ENCODE measurements around the gene SPIRE2. TPM values are rescaled to one million over a fixed set of nuclear protein-coding genes. Genes with fewer than 3 reads are reported as not detected.
A peak's percentile ranks its signal among the peaks of the same experiment; 100 is the strongest.
"Not testable (repeated sequence)": the region's sequence is repeated elsewhere in the genome, so short reads cannot be mapped to it uniquely, and the experiment has no call there.

The SPIRE2 gene, protein sequence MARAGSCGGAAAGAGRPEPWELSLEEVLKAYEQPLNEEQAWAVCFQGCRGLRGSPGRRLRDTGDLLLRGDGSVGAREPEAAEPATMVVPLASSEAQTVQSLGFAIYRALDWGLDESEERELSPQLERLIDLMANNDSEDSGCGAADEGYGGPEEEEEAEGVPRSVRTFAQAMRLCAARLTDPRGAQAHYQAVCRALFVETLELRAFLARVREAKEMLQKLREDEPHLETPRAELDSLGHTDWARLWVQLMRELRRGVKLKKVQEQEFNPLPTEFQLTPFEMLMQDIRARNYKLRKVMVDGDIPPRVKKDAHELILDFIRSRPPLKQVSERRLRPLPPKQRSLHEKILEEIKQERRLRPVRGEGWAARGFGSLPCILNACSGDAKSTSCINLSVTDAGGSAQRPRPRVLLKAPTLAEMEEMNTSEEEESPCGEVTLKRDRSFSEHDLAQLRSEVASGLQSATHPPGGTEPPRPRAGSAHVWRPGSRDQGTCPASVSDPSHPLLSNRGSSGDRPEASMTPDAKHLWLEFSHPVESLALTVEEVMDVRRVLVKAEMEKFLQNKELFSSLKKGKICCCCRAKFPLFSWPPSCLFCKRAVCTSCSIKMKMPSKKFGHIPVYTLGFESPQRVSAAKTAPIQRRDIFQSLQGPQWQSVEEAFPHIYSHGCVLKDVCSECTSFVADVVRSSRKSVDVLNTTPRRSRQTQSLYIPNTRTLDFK
- total RNA-seq (1 to 10 TPM in 2 of 4 donors, under 1 TPM in 2; 0.82 to 5.3 (median 1.4) TPM), polyA plus RNA-seq (10 to 100 TPM; 34.2 to 44.0 (median 43.9) TPM)

DNA sequence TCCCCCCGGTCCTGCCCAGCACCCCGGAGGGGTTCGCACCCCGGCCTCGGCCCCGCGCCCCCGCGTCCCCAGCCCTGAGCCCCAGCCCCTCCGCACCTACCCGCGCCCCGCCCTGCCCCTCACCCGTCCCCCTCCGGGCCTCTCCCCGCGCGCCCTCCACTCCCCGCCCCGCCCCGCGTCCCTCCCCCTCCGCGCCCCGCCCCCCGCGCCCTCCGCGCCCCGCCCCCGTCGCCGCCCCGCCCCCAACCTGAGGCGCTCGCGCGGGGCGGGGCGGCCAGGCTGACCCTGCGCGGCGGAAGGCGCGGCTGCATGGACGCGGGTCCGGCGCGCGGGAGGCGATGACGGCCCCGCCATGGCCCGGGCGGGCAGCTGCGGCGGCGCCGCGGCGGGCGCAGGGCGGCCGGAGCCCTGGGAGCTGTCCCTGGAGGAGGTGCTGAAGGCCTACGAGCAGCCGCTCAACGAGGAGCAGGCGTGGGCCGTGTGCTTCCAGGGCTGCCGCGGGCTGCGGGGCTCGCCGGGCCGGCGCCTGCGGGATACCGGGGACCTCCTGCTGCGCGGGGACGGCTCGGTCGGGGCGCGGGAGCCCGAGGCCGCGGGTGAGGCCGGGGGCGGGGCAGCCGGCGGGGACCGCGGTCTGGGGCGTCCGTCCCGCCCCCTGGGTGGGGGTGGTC is at the start of gene SPIRE2:
TSS of gene SPIRE2 (plus strand) at position 277 of the 671 bp plus-strand sequence. CDS start at position 353, 76 bp downstream.
- Histone ChIP-seq H3K4me3 (peak within 1 kb of the TSS; percentile 31 to 74 (median 55)), H3K27me3 (no peaks in the 10 kb centered on the region), H3K27ac (peak within 1 kb of the TSS; percentile 68 to 87 (median 79)), H3K36me3 (no peaks in the 10 kb centered on the region), H3K4me1 (peaks cover 0 to 19% (median 18%) of the 10 kb centered on the region in 4 donors), H3K9me3 (no peaks in the 10 kb centered on the region)
- TF ChIP-seq POLR2AphosphoS5 (IDR thresholded peaks at IDR 0.05): no peak
- TF ChIP-seq POLR2A (IDR thresholded peaks at IDR 0.05): no peak
- TF ChIP-seq, protein P1, sequence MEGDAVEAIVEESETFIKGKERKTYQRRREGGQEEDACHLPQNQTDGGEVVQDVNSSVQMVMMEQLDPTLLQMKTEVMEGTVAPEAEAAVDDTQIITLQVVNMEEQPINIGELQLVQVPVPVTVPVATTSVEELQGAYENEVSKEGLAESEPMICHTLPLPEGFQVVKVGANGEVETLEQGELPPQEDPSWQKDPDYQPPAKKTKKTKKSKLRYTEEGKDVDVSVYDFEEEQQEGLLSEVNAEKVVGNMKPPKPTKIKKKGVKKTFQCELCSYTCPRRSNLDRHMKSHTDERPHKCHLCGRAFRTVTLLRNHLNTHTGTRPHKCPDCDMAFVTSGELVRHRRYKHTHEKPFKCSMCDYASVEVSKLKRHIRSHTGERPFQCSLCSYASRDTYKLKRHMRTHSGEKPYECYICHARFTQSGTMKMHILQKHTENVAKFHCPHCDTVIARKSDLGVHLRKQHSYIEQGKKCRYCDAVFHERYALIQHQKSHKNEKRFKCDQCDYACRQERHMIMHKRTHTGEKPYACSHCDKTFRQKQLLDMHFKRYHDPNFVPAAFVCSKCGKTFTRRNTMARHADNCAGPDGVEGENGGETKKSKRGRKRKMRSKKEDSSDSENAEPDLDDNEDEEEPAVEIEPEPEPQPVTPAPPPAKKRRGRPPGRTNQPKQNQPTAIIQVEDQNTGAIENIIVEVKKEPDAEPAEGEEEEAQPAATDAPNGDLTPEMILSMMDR (IDR thresholded peaks at IDR 0.05): no peak
- no peak for TF ChIP-seq EP300 (IDR thresholded peaks at IDR 0.05)
- 1 to 2% methylated on average over 97 to 98 of the region's 98 CpGs for WGBS, 2 donors
- peak; percentile 80 for DNase-seq
- intact Hi-C loops (cut with DNase I): no loop called here

DNA sequence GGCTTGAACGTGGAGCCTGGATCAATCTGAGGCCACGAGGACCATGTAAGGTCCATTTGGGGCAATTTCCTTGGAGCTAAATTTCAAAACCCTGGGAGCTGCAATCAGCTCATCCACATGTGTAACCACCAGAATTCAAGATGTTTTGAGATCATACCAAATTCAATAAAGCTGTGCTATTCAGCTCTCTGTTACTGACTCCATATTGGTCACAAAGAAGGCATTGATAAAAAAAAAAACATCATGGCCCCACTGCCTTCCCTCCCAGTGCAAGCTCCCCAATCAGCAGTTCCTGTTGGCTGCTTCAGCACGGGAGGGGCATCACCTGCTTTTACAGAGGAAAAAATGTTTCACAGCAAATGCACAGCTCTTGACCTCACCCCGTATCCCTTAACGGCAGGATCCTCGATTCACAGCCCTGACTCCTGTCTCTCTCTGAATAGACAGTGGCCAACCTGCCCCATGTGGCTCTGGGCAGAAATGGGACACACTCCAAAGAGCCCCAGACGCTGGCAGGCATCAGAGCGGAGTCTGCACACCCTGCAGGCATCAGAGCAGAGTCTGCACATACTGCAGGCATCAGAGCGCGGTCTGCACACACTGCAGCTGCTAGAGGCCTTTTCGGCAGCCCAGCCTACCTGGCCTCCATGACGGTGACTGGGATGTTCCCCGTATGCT is 48.9 kb upstream of the SPIRE2 start:
- H3K9me3 ChIP-seq: no peaks in the 10 kb centered on the region
- no peak for TF ChIP-seq EP300 (IDR thresholded peaks at IDR 0.05)
- TF ChIP-seq POLR2A (IDR thresholded peaks at IDR 0.05): no peak
- TF ChIP-seq POLR2AphosphoS5 (IDR thresholded peaks at IDR 0.05): no peak
- TF ChIP-seq, protein P1 (IDR thresholded peaks at IDR 0.05): no peak
- intact Hi-C loops (cut with DNase I): no loop called here
- no peaks in the 10 kb centered on the region for H3K4me1 ChIP-seq
- H3K27me3 ChIP-seq: no peaks in the 10 kb centered on the region
- WGBS, 2 donors: 88 to 91% methylated on average over 13 of the region's 13 CpGs
- DNase-seq: no peak
- no peak overlapping the region for H3K4me3 ChIP-seq
- no peak overlapping the region for H3K27ac ChIP-seq
- H3K36me3 ChIP-seq: no peaks in the 10 kb centered on the region

DNA sequence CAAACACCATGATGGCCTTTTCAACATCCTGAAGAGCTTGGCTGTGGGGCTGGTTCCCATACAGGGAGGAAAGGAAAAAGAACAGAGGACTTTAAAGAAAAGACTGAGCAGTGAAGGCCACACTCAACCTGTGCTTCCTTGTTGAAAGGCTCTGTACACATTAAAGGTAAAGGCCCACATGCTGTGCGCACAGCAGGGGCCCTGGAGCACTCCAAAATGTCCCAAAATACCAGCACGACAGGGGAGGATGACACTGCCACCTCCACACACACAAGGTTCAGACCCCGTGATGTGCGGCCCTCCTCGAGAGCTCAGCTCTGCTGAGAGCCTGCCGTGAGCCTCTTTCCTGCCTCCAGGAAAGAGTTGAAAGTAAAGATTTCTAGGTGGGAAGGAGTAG is 48.4 kb upstream of the SPIRE2 start:
- Histone ChIP-seq H3K4me3 (no peak overlapping the region), H3K27ac (no peak overlapping the region), H3K4me1 (no peaks in the 10 kb centered on the region), H3K36me3 (no peaks in the 10 kb centered on the region), H3K9me3 (no peaks in the 10 kb centered on the region), H3K27me3 (no peaks in the 10 kb centered on the region)
- TF ChIP-seq EP300 (IDR thresholded peaks at IDR 0.05): no peak
- TF ChIP-seq, protein P1 (IDR thresholded peaks at IDR 0.05): no peak
- no peak for TF ChIP-seq POLR2AphosphoS5 (IDR thresholded peaks at IDR 0.05)
- TF ChIP-seq POLR2A (IDR thresholded peaks at IDR 0.05): no peak
- WGBS, 2 donors: 94 to 98% methylated on average over 6 of the region's 6 CpGs
- no peak for DNase-seq
- intact Hi-C loops (cut with DNase I): no loop called here

DNA sequence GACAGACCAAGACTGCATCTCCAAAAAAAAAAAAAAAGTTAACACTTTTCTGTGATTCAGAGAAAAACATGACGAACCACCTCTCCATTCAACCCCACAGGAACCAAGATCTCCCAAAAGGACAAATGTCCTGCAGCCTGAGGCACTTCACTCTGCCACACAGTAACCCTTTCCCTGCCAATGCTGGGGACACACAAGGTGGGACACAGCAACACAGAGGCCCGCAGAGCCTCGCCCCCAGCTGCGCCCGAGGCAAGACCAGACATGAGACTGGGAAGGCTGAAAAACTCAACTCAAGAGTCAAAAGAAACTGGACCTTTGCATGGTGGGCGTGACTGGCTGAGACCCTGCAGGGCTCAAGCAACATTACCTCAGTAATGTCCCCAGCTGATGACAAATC is 45.8 kb upstream of the SPIRE2 start:
- intact Hi-C loops (cut with DNase I): no loop called here
- H3K4me3 ChIP-seq: no peak overlapping the region
- H3K9me3 ChIP-seq: no peaks in the 10 kb centered on the region
- no peak overlapping the region for H3K27ac ChIP-seq
- WGBS, 2 donors: 96 to 97% methylated on average over 6 of the region's 6 CpGs
- no peaks in the 10 kb centered on the region for H3K27me3 ChIP-seq
- no peaks in the 10 kb centered on the region for H3K4me1 ChIP-seq
- no peaks in the 10 kb centered on the region for H3K36me3 ChIP-seq
- DNase-seq: no peak
- TF ChIP-seq POLR2AphosphoS5 (IDR thresholded peaks at IDR 0.05) (no peak), EP300 (IDR thresholded peaks at IDR 0.05) (no peak), POLR2A (IDR thresholded peaks at IDR 0.05) (no peak)
- TF ChIP-seq, protein P1 (IDR thresholded peaks at IDR 0.05): no peak

DNA sequence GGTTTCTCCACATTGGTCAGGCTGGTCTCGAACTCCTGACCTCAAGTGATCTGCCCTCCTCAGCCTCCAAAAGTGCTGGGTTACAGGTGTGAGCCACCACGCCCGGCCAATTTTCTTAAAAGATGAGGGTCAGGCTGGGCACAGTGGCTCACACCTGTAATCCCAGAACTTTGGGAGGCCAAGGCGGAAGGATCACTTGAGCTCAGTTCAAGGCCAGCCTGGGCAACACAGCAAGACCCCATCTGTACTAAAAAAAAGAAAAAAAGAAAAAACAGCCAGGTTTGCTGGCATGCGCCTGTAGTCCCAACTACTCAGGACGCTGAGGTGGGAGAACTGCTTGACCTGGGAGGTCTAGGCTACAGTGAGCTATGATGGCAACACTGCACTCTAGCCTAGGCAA is 44.3 kb upstream of the SPIRE2 start:
- intact Hi-C loops (cut with DNase I); DNase-seq; H3K4me1 ChIP-seq; H3K9me3 ChIP-seq; H3K27ac ChIP-seq; H3K4me3 ChIP-seq; H3K36me3 ChIP-seq; H3K27me3 ChIP-seq: not testable (repeated sequence)
- WGBS, 2 donors: 95 to 96% methylated on average over 6 of the region's 6 CpGs

All from sigmoid colon (tissue), 7 donors.